PC-3 (cell line): ENCODE results near the gene ELK4.

ENCODE experiments used
- EZH2 ChIP-seq: fragments of 300-600 bp; sonication (generic); IDR thresholded peaks from one replicate; pipeline ENCODE4 v1.6.1; 2017; ENCODE audit warnings: antibody characterized with exemption, mild to moderate bottlenecking, low read length; ENCODE audit not compliant: unreplicated experiment
- TF ChIP-seq, protein P1 (sequence below): fragments of 300-600 bp; sonication (generic); conservative IDR thresholded peaks from 2 replicates; pipeline ENCODE4 v1.5.1; 2017; ENCODE audit warnings: antibody characterized with exemption, low read depth, mild to moderate bottlenecking, low read length

- TF ChIP-seq, protein P1, sequence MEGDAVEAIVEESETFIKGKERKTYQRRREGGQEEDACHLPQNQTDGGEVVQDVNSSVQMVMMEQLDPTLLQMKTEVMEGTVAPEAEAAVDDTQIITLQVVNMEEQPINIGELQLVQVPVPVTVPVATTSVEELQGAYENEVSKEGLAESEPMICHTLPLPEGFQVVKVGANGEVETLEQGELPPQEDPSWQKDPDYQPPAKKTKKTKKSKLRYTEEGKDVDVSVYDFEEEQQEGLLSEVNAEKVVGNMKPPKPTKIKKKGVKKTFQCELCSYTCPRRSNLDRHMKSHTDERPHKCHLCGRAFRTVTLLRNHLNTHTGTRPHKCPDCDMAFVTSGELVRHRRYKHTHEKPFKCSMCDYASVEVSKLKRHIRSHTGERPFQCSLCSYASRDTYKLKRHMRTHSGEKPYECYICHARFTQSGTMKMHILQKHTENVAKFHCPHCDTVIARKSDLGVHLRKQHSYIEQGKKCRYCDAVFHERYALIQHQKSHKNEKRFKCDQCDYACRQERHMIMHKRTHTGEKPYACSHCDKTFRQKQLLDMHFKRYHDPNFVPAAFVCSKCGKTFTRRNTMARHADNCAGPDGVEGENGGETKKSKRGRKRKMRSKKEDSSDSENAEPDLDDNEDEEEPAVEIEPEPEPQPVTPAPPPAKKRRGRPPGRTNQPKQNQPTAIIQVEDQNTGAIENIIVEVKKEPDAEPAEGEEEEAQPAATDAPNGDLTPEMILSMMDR, result no peak
- no peak for TF ChIP-seq EZH2
Measured at GRCh38 chr1:205642679-205643307, 11.0 kb upstream of the ELK4 start.
